ENCODE data around the gene RALGPS2.
"Not testable (repeated sequence)": the region's sequence is repeated elsewhere in the genome, so short reads cannot be mapped to it uniquely, and the experiment has no call there.

RALGPS2 gene

DNA sequence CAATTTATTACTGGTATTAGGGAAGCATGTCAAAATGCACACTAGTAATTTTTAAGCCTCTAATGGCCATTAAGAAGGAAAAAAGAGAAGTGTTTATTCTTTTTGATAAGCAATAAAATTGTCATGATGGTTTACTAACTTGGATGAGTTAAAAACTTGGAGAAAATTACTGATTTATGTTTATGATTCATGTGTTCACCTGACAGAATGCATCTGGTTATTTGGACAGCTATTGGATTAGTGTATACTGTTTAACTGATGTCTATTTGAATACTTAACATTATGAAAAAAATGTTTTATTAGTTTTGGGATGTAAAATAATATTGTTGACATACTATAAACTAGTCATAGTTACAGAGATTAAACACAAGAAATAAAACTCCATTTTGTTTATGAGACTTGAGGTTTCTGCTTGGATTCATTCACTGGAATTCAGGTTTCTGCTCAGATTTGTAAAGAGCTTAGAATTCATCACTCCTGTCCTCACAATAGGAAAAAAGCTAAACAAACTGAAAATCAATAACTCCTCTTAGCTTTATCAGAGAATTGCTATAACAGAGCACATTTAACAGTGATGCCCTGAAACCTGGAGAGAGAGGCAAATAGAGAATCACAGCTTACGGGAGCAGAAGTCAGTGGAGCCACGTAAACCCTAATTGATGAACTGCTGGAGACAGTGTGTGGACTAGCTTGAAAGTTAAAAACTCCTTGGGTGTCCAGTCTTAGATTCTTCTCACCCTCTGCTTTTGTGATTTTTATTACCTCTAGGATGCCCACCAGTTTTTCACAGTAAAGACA, 56.7 kb downstream of the RALGPS2 start:
- DNase-seq (ENCODE audit: low read depth) = no peak

DNA sequence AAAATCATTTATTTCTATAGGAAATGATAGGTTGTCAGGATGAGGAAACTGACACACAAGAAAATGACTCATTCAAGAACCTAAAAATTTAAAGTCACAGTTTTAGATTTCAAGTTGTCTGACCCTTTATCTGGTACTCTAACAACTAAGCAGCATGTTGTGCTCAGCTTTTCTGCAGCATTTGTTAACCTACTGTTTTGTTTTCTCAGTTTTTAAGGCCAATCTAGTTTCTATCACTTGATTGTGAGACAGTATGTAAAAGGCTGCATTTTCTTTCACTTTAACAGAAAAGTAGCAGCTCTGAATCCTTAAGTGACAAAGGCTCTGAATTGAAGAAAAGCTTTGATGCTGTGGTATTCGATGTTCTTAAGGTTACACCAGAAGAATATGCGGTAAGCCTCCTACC, 59.1 kb downstream of the RALGPS2 start:
- no peak for DNase-seq (ENCODE audit: low read depth)

GRCh38 chr1:178792394-178792793, 67.3 kb downstream of the RALGPS2 start:
- no peak for DNase-seq (ENCODE audit: low read depth)

DNA sequence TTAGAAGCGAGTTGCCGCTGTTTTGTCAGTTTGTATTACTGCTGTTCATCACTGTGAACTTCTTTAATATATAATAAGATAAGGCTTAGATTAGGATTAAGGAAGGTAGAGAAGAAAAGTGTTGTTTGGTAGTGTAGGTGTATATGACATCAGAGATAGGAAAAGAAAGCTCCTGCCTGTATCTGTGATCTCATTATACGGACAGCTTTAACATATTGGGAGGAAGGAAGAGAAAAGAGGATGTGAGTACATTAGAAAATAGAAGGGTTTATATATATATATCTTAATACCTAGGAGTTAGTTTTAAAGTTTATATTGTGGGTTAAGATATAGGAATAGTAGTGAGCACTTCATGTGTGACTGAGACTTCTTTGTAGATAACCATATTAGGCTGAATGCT, 71.0 kb downstream of the RALGPS2 start:
- DNase-seq (ENCODE audit: low read depth) = no peak

DNA sequence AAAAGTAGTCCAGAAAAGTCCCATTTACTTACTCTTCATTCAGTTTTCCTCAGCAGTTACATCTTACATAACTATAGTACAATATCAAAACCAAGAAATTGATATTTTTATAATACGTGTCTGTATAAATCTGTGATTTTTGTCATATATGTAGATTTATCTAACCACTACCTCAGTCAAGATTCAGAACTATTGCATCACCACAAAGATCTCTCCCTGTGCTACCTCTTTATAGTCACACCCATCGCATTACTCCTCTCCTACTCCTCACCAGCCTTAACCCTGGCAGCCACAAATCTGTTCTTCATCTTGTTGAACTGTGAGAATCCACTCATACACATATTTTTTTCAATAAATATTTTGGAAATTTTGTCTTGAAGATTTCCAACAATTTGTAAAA, 72.5 kb downstream of the RALGPS2 start:
- DNase-seq (ENCODE audit: low read depth) = no peak

DNA sequence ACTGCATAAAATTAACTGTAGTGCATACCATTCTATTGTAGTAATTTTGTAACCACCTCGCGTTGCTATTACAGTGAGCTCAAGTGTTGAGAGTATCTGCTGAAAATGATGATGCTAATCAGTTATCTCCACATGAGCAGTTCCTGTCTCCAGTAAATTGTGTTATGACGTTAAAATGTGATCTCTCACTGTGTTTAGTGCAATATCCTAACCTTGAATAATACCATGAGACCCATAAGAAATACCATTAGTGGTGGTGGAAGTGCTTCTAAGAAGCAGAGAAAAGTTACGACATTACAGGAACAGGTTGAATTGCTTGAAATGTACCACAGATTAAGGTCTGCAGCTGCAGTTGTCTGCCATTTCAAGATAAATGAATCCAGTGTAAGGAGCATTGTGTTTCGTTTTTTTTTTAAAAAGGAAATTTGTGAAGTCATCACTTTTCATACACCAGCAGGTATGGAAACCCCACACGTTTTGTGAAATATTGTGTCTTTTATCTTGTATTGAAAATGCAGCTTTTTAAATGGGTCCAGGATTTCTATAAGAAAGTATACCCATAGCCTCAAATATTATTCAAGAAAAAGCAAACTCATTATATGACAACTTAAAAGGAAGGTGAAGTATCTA, 73.3 kb downstream of the RALGPS2 start:
- no peak for DNase-seq (ENCODE audit: low read depth)

GRCh38 chr1:178802873-178803272, 77.8 kb downstream of the RALGPS2 start:
- no peak for DNase-seq (ENCODE audit: low read depth)

GRCh38 chr1:178806665-178807300, 81.7 kb downstream of the RALGPS2 start:
- no peak for DNase-seq (ENCODE audit: low read depth)

GRCh38 chr1:178808529-178808928, 83.5 kb downstream of the RALGPS2 start:
- DNase-seq (ENCODE audit: low read depth) = no peak

DNA sequence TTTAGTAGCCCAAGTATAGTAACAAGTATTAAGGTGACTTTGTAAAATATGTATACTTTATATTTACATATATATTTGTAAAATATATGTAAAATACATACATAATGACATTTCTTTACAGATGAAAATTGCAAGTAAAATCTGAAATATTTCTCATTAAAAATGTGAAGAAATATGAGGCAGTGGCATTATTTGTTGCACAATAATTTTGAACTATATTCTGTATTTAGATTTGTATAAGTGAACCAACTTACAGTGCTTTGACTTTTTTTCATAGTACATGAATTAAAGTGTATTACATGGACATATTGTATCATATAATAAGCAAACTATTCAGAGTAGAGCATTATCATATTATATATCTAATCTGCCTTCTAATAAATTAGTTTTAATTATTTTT, 85.5 kb downstream of the RALGPS2 start:
- DNase-seq (ENCODE audit: low read depth) = no peak

DNA sequence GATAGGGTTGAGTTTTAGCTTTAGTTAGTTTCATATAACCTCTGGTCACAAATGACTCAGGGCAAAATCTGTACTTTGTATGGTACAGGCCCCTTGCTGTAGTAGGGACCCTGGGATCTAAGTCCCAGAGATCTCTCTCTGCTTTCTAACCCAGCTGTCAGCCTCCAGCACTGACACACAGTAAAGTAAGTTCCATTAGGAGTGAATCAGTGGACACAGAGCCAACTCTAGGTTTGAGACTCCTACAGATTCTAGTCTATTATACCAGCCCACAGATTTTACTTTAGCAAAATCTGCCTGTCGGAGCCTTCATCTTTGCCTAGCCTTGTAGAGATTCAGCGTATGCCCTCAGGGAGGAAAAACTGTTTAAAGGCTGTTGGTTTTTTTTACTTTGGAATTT, 93.4 kb downstream of the RALGPS2 start:
- peak; percentile 43 for DNase-seq (ENCODE audit: low read depth)

GRCh38 chr1:178819123-178819522, 94.1 kb downstream of the RALGPS2 start:
- DNase-seq (ENCODE audit: low read depth) = no peak

- DNase-seq (ENCODE audit: low read depth) = no peak
Measured at GRCh38 chr1:178821134-178821866, 96.3 kb downstream of the RALGPS2 start.

GRCh38 chr1:178825167-178825566, 100.1 kb downstream of the RALGPS2 start:
- DNase-seq (ENCODE audit: low read depth) = no peak

- DNase-seq (ENCODE audit: low read depth) = no peak
Measured at GRCh38 chr1:178844436-178844835, 119.4 kb downstream of the RALGPS2 start.

GRCh38 chr1:178846306-178846705, 121.3 kb downstream of the RALGPS2 start:
- no peak for DNase-seq (ENCODE audit: low read depth)

DNA sequence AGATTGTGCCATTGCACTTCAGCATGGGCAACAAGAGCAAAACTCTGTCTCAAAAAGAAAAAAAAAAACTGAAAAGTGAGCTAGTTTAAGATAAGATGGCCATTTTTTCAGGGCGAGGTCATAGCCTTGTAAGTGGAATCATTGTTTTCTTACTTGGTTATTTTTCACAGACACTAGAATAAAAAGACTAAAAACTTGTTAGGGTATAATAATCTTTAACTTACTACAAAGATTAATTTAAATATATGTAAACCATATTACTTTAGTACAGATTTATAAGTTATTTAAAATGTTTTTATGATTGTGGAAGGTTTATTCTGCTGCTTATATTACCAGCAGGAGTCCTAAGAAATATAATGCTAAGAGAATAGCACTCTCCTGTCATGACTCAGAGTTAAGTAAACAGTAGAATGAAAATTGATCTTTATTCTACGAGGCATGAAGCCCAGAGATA, 122.4 kb downstream of the RALGPS2 start:
- no peak for DNase-seq (ENCODE audit: low read depth)

- DNase-seq (ENCODE audit: low read depth) = not testable (repeated sequence)
Measured at GRCh38 chr1:178847919-178848318, 122.9 kb downstream of the RALGPS2 start.

- no peak for DNase-seq (ENCODE audit: low read depth)
Measured at GRCh38 chr1:178849918-178850317, 124.9 kb downstream of the RALGPS2 start.

- no peak for DNase-seq (ENCODE audit: low read depth)
Measured at GRCh38 chr1:178857126-178857525, 132.1 kb downstream of the RALGPS2 start.

DNA sequence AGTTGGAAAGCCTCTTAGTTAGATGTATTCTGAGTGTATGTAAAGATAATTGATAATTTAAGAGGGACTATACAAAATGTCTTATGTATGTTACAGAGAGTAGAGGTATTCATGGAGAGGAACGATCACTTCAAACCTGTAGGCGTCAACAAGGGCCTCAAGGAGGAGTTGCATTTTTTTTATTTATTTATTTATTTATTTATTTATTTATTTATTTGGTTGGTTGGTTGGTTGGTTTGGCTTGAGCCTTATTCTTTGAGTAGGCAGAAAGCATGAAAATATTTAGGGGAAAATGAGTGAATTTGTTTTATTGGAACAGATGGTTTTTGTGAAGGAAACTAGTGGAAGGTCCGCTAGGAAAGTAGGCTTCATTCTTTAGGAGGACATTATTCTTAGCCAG, 137.4 kb downstream of the RALGPS2 start:
- no peak for DNase-seq (ENCODE audit: low read depth)

DNA sequence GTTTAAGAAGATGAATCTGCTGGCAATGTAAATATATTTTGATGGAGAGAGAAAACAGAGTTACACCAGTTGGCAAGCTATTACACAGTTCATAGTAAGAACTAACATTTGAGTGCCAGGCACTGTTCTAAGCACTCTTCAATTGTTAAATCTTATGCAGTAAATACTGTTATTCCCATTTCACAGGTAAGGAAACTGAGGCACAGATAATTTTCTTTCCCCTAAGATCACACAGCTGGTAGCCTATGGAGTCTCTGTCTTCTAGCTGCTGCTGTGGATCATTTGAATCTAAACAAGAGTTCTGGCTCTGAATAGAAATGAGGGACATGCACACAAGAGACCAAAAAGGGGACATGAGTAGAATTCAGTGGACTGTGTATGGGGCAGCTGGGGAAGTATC, 137.8 kb downstream of the RALGPS2 start:
- DNase-seq (ENCODE audit: low read depth) = no peak

DNA sequence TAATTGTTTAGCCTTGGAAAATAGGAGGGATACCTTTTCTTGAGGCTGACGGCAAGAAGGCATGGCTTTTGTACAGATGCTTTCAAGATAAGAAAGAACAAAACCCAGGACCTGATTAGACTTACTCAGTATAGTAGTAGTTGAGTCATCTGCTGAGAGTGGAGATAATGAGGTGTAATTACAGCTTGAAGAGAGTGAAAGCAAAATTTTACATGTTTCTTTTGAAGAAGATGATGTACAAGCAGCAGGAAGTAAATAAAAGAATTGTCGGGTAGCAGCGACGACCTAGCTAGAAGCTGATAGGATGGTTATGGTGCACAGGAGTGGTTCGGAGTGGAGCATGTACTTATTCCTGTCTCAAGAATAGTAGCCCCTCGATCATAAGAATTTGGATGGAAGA, 139.3 kb downstream of the RALGPS2 start:
- DNase-seq (ENCODE audit: low read depth) = no peak

Measured in stromal cell of bone marrow (primary cell).